ENCODE measurements around the gene VLDLR.

GRCh38 chr9:2630158-2630557, 8.6 kb downstream of the VLDLR start:
- TF ChIP-seq CTCF (IDR thresholded peaks at IDR 0.05) (no peak), ZFX (IDR thresholded peaks at IDR 0.05; ENCODE audit: borderline replicate concordance) (no peak)
